ENCODE results near the gene HPS1. TPM values are rescaled to one million over a fixed set of nuclear protein-coding genes. Genes with fewer than 3 reads are reported as not detected.

Gene HPS1
- total and polyA plus RNA-seq, 2 experiments from 2014 or later: 21.4 to 51.2 TPM

DNA sequence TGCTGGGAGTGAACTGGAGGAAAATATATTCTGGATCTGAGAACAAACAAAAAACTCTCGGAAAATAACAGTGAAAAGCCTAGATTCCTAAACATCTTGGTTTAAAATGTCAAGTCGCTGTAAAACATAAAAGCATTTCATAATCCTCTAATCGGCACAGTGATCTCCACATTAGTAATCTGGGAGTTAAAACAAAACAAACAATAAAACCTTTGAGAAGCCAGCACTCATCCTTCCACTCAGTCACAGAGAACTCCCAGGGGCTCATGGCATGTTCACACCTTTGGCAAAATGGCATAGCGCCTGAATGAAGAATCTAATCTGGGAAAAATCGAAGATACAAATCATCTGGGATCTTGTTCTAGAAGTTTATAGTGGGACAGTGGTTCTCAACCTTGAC lies 24.1 kb upstream of the HPS1 start:
- H3K27me3 ChIP-seq (ENCODE audit: insufficient read depth): peaks cover 15% of the 10 kb centered on the region; the same call in 1 of the 2 replicates
- no peak overlapping the region for H3K27ac ChIP-seq (ENCODE audit: low read depth)
- Mint-ChIP-seq H3K36me3 (ENCODE audit: low read depth) (no peaks in the 10 kb centered on the region), H3K4me3 (no peak overlapping the region), H3K27ac (no peak overlapping the region), H3K9me3 (no peaks in the 10 kb centered on the region), H3K4me1 (peaks cover 33% of the 10 kb centered on the region), H3K27me3 (ENCODE audit: insufficient read depth, low read depth, poor library complexity) (peaks cover 9% of the 10 kb centered on the region)
- H2AFZ ChIP-seq: peak overlapping the region; percentile 43; the same call in 1 of the 2 replicates
- no peaks in the 10 kb centered on the region for H3K9me2 ChIP-seq (ENCODE audit: insufficient read depth)
- no peaks in the 10 kb centered on the region for H3K79me2 ChIP-seq (replicated peaks; ENCODE audit: insufficient read depth)
- H4K20me1 ChIP-seq (replicated peaks; ENCODE audit: insufficient read depth): no peaks in the 10 kb centered on the region
- no peaks in the 10 kb centered on the region; the same call in 1 of the 2 replicates for H3K36me3 ChIP-seq (ENCODE audit: insufficient read depth)
- DNase-seq (ENCODE audit: low spot score) (no peak), ATAC-seq (no peak)
- H3K4me1 ChIP-seq (ENCODE audit: insufficient read depth): 0 out of 2 replicates have a peak, but pooled peaks cover 5% of the 10 kb centered on the region
- H3K4me3 ChIP-seq: no peak overlapping the region
- no peak overlapping the region for H3K4me2 ChIP-seq
- TF ChIP-seq CTCF (conservative IDR thresholded peaks at IDR 0.05; ENCODE audit: low read depth in 2 of 2) (no peak), EZH2phosphoT487 (IDR thresholded peaks at IDR 0.05; ENCODE audit: unreplicated experiment) (no peak), STAT1 (IDR thresholded peaks at IDR 0.05; ENCODE audit: unreplicated experiment) (no peak)
- no peaks in the 10 kb centered on the region for H3F3A ChIP-seq (replicated peaks; ENCODE audit: low read depth)

DNA sequence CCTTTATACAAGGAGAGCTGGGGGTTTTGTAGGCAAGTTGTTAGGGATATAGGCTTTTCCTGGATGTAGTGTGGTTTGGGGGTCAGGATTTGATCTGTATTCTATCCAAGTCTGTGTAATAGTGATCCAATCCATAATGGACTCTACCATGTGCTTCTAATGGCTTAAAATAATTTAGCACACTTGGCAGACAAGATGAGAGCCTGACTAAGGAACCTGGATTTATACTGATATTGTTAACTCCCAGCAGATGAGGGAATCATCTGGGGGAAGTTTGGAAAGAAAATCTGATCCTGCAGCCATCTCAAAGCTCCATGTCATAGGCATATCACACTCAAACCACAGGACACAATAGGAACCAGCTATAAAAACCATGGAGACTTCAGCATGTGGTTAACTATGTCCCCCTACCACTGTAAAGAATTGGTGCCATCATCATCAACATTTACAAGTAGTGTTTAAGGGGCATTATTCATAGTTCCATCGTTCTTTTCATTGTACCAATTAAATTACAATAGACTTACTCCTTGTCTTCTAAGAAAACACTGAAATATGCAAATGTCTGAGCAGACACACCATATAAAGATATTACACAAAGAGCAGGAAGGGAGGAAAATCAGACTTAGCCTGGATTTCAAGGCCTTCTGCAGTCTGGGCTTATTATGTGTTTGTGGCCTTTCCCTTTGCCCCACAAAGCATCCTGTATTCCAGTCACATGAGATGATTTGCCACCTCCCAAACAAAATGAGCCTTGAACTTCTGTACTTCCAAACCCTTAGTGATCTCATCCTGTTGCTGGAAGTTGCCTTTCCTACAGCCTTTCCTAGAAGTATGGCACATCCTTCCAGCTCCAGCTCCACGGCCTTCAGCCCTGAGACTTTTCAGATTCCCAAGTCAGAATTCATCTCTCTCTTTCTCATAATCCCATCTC lies 22.5 kb upstream of the HPS1 start:
- Histone ChIP-seq H2AFZ (no peak overlapping the region), H3K36me3 (ENCODE audit: insufficient read depth) (no peaks in the 10 kb centered on the region), H3K79me2 (replicated peaks; ENCODE audit: insufficient read depth) (no peaks in the 10 kb centered on the region), H3K4me3 (no peak overlapping the region), H4K20me1 (replicated peaks; ENCODE audit: insufficient read depth) (no peaks in the 10 kb centered on the region), H3K4me2 (no peak overlapping the region), H3K27me3 (ENCODE audit: insufficient read depth) (peaks cover 15% of the 10 kb centered on the region; the same call in 1 of the 2 replicates), H3K9me2 (ENCODE audit: insufficient read depth) (no peaks in the 10 kb centered on the region), H3F3A (replicated peaks; ENCODE audit: low read depth) (no peaks in the 10 kb centered on the region), H3K27ac (ENCODE audit: low read depth) (no peak overlapping the region), H3K4me1 (ENCODE audit: insufficient read depth) (0 out of 2 replicates have a peak, but pooled peaks cover 5% of the 10 kb centered on the region)
- H3K36me3 Mint-ChIP-seq (ENCODE audit: low read depth): no peaks in the 10 kb centered on the region
- ATAC-seq: no peak
- peaks cover 7% of the 10 kb centered on the region for H3K27me3 Mint-ChIP-seq (ENCODE audit: insufficient read depth, low read depth, poor library complexity)
- H3K4me3 Mint-ChIP-seq: no peak overlapping the region
- H3K9me3 Mint-ChIP-seq: no peaks in the 10 kb centered on the region
- H3K4me1 Mint-ChIP-seq: peaks cover 33% of the 10 kb centered on the region
- no peak overlapping the region for H3K27ac Mint-ChIP-seq
- no peak for DNase-seq (ENCODE audit: low spot score)
- TF ChIP-seq, protein P1, sequence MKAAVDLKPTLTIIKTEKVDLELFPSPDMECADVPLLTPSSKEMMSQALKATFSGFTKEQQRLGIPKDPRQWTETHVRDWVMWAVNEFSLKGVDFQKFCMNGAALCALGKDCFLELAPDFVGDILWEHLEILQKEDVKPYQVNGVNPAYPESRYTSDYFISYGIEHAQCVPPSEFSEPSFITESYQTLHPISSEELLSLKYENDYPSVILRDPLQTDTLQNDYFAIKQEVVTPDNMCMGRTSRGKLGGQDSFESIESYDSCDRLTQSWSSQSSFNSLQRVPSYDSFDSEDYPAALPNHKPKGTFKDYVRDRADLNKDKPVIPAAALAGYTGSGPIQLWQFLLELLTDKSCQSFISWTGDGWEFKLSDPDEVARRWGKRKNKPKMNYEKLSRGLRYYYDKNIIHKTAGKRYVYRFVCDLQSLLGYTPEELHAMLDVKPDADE (IDR thresholded peaks at IDR 0.05): no peak
- TF ChIP-seq REST (IDR thresholded peaks at IDR 0.05; ENCODE audit: unreplicated experiment) (no peak), ZNF114 (CRISPR knock-in tag; IDR thresholded peaks at IDR 0.05) (no peak), ZNF462 (CRISPR knock-in tag; IDR thresholded peaks at IDR 0.05) (no peak)
